Stimulated activated CD4-positive, alpha-beta T cell treated with anti-CD3 and anti-CD28 coated beads, TNF-alpha, amount 100 ng/mL, for 24 hours (primary cell): ENCODE results near the gene C16orf95.
"Not testable (repeated sequence)": the region's sequence is repeated elsewhere in the genome, so short reads cannot be mapped to it uniquely, and the experiment has no call there.

Experiments used
- DNase-seq, 3 experiments: peaks; one replicate each; pipeline ENCODE4 v3.0.0-alpha.2; 2020; ENCODE audit warnings: low read depth in 3 of 3

The C16orf95 gene

GRCh38 chr16:87288753-87289362 is 28.3 kb downstream of the C16orf95 start:
- DNase-seq: no peak

DNA sequence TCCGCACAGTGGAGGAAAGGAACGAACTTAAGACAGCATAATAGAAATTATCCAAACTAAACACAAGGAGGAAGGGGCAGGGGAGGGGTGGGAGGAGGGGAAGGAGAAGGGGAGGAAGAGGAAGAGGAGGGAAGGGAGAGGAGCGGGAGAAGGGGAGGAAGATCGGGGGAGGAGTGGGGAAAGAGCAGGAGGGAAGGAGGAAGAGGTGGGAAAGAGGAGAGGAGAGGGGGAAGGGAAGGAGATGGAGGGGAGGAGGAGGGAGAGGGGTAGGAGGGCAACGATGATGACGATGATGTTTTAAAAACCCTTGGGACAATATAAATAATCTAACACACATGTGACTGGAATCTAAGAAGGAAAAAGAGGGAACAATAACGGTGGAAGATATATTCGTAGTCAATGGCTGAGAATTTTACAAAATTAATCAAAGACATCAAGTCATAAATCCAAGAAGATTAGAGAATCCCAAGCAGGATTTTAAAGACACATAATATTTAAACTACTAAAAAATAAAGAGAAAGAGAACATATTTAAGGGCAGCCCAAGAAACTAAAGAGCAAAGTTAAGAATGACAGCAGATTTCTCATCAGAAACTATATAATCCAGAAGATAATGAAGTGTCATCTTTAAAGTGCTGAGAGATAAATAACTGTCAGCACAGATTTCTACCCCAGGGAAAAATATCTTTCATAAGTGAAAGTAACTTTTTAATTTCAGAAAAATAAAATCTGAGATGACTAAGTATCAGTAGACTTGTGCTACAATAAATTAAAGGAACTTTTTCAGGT is 30.2 kb downstream of the C16orf95 start:
- DNase-seq: no peak

DNA sequence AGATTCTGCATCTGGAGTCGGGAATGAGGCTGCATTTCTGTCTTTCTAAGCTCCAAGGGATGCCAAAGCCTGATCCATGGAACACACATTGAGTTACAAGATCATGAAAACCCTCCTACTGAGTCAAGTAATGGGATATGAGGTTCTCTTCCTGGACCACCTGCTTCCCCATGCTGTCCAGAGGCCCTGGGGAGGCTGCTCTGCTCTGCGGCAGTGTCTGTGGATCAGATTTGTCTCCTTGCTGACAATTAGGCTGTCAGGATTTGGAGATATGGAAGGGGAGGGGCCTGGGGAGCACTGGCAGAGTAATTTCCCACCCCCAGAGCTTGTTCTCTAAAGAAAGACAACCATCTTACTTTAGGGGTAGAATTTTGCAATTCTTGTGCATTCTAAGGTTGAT is 33.0 kb downstream of the C16orf95 start:
- DNase-seq: no peak

GRCh38 chr16:87279094-87279658 is 38.0 kb downstream of the C16orf95 start:
- no peak for DNase-seq

GRCh38 chr16:87278191-87279093 is 38.8 kb downstream of the C16orf95 start:
- peak in 1 of 3 experiments; percentile 54 for DNase-seq

DNA sequence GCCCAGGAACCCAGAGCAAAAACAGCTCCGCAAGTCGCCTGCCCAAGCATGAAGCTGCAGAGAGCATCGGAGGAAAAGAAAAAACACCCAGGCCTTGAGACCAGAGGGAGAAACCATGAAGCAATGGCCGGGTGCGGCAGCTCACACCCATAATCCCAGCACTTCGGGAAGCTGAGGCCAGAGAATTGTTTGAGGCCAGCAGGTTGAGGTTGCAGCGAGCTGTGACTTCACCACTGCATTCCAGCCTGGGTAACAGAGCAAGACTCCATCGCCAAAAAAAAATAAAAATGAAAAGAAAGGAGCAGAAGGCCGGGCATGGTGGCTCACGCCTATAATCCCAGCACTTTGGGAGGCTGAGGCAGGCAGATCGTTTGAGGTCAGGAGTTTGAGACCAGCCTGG is 40.3 kb downstream of the C16orf95 start:
- DNase-seq: no peak

DNA sequence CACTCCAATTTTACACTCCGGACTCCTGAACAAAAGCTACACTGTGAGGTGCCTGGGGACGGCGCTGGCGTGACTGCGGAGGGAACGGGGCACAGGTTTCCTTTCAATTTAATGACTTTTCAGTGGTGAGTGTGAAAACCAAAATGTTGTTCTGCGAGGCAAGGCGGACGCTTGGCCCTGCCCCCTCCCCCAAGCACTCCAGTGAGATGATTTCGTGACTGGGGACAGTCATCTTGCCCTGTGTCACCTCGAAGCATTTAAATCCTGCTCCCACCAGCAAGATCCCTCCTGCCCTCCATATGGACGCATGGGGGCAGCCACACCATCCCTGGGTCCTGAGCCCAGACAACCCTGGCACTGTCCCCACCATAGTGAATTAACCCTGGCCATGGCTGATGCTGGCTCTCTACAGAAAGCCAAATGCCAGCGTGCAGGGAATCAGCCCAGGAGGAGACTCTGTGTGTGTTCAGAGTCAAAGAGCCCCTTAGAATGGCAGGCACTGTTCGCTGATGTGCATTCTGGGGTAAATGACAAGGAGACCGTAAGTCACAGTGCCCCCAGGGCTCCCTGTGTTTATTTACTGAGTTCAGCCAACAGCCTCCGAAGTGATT is 41.0 kb downstream of the C16orf95 start:
- no peak for DNase-seq

DNA sequence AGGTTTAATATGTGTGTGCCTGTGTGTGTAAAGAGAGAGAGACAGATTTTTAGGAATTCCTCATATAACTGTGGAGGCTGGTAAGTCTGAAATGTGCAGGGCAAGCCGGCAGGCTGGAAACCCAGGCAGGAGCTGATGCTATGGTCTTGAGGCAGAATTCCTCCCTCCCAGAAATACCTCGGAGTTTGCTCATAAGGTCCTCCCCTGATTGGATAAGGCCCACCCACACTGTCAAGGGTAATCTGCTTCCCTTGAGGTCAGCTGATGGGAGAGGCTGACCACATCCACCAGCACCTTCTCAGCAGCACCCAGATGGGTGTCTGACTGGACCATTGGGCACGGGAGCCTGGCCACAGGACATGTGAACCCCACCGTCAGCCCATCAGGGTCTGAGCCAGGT is 42.4 kb downstream of the C16orf95 start:
- DNase-seq: no peak

DNA sequence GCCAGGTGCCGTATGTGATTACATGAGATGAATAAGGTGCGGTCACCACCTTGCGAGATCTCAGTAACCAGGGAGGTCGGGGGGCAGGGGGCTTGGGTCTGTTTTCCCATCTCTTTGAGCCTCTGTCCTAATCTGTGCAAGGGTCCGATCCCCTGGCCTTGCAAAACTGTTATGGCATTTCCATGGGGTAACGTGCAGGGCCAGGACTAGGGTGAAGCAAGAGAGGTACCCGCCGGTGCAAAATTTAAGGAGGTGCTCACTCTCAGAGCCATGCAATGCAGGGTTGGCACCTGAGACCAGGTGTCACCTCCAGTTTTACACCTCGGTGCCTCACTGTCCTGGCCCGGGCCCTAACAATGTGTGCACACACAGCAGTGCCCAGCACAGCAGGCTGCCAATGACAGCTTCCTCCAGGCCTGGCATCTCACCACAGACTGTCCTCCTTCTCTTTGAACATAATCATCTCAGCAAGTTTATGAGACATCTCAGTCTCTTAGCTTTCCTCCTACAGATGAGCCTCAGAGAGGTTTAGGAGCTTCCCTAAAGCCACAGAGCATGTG is 43.6 kb downstream of the C16orf95 start:
- no peak for DNase-seq

- no peak for DNase-seq
These were observed 45.9 kb downstream of the C16orf95 start for GRCh38 chr16:87271256-87271655.

- DNase-seq: no peak
These were observed 49.6 kb downstream of the C16orf95 start for GRCh38 chr16:87267566-87267965.

DNA sequence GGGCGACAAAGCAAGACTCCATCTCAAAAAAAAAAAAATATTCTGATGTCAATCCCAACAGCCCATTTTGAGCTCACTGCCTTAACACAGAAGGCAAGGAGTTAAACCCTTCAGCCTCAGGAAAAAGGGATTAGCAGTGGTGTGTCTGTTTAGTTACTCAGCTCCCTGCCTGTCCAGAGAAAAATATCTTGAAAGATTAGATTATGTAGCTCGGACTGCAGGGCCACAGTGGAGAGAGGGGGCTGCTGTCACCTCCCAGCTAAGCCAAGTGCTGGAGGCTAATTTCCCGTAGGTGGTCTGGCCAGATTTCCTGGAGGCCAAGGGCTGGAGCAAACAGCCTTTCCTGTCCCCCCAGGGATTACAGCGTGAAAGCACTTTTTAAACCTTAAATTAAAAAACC is 50.3 kb downstream of the C16orf95 start:
- DNase-seq: no peak

GRCh38 chr16:87265261-87265660 is 51.9 kb downstream of the C16orf95 start:
- no peak for DNase-seq

- no peak for DNase-seq
These were observed 52.6 kb downstream of the C16orf95 start for GRCh38 chr16:87264634-87265033.

DNA sequence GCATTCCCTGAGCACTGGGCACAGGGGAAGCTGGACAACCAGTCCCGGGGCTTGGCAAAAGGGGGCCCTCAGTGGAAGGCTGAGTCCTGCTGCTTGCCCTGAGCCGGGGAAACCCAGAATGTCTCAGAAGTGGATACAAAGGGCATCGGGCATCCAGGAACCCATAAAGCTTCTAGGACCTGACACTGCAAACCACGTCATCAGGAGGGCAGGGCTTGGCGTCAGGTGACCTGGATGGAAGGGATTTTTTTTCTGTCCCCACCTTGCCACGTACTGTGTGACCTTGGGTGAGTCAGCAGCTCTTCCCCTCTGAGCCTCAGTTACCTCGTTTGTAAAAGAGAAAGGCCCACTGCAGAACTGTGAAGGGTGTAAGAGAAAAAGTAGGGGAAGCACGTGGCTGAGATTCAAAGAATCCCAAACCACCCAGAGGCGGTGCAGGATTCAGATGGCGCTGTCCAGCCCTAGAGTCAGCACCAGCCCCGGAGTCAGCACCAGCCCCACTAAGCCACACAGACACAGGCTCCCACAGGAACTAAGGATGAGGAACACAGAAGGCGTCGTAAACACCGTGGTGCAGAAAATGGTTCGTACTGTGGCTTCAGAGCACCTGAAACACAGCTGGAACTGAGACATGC is 53.7 kb downstream of the C16orf95 start:
- DNase-seq: no peak

DNA sequence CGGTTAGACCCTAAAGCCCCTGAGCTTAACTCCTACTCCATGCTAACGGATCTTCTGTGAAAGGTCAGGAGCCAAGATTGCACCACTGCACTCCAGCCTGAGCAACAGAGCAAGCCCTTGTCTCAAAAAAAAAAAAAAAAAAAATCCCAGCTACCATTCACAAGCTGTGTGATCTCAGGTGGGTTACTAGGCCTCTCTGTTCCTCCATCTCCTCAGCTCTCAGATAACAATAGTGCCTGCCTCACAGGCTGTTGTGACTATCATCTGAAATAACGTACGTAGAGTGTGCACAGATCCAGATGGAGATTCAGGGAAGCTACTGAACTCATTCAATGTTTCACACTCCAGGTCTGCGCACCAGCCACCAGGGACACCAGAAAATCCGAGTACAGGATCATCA is 57.8 kb downstream of the C16orf95 start:
- no peak for DNase-seq

GRCh38 chr16:87258653-87259052 is 58.5 kb downstream of the C16orf95 start:
- DNase-seq: not testable (repeated sequence)

- no peak for DNase-seq
These were observed 61.3 kb downstream of the C16orf95 start for GRCh38 chr16:87255866-87256265.

DNA sequence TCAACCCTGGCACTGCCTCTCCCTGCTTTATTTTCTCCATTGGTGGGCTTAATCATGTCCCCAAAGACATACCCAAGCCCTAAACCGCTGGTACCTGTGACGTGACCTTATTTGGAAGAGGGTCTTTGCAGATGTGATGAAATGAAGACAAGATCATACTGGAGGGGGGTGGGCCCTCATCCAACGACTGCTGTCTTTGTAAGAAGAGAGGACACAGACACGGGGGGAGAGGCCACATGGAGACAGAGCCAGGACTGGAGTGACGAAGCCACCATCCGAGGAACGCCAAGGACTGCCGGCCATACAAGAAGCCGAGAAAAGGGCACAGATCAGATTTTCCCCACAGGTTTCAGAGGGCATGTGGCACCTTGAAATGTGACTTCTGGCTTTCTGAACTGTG is 62.5 kb downstream of the C16orf95 start:
- DNase-seq: no peak

GRCh38 chr16:87254296-87254695 is 62.9 kb downstream of the C16orf95 start:
- no peak for DNase-seq

GRCh38 chr16:87253536-87253935 is 63.7 kb downstream of the C16orf95 start:
- no peak for DNase-seq
